ENCODE measurements around the gene ZNF181. TPM values are rescaled to one million over a fixed set of nuclear protein-coding genes. Genes with fewer than 3 reads are reported as not detected.

Gene ZNF181
- total RNA-seq, 1 donor from 2014 or later = 25.5 TPM

DNA sequence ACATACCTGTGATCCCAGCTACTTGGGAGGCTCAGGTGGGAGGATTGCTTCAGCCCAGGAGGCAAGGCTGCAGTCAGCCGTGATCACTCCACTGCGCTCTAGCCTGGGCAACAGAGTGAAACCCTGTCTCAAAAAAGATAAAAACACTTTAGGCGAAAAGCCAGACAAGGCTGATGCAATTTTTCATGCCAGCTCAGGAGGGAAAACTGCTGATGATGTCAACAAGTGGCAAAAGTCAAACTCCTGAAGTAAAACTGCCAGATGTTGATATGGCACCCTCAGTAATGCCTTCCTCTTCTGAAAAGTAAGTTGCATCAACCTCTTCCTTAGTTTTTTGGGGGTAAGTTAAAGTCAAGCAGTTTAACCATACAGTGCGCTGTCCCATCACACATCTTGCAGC is 23.4 kb downstream of the ZNF181 start:
- DNase-seq (ENCODE audit: extremely low spot score in 2 of 2) = no peak
- Histone ChIP-seq H3K4me1 (no peaks in the 10 kb centered on the region), H3K27ac (no peak overlapping the region), H3K27me3 (no peaks in the 10 kb centered on the region), H3K9me3 (peaks cover 57% of the 10 kb centered on the region), H3K36me3 (peaks cover 3 to 59% of the 10 kb centered on the region in 2 donors), H3K4me3 (no peak overlapping the region)
- TF ChIP-seq POLR2AphosphoS5 (IDR thresholded peaks at IDR 0.05; ENCODE audit: insufficient read depth in 1 of 2, low read depth in 1 of 2) (no peak), POLR2A (IDR thresholded peaks at IDR 0.05) (no peak), CTCF (IDR thresholded peaks at IDR 0.05) (no peak)
- intact Hi-C loops (cut with DNase I) = no loop called here

GRCh38 chr19:34759218-34759917 is 25.3 kb downstream of the ZNF181 start:
- no peaks in the 10 kb centered on the region for H3K4me1 ChIP-seq
- no peaks in the 10 kb centered on the region for H3K27me3 ChIP-seq
- H3K4me3 ChIP-seq = no peak overlapping the region
- intact Hi-C loops (cut with DNase I) = no loop called here
- peaks cover 51% of the 10 kb centered on the region for H3K9me3 ChIP-seq
- peaks cover 3 to 78% of the 10 kb centered on the region in 2 donors for H3K36me3 ChIP-seq
- DNase-seq (ENCODE audit: extremely low spot score in 2 of 2) = no peak
- no peak overlapping the region for H3K27ac ChIP-seq
- no peak for TF ChIP-seq POLR2A (IDR thresholded peaks at IDR 0.05)
- no peak for TF ChIP-seq POLR2AphosphoS5 (IDR thresholded peaks at IDR 0.05; ENCODE audit: insufficient read depth in 1 of 2, low read depth in 1 of 2)
- TF ChIP-seq CTCF (IDR thresholded peaks at IDR 0.05) = no peak

DNA sequence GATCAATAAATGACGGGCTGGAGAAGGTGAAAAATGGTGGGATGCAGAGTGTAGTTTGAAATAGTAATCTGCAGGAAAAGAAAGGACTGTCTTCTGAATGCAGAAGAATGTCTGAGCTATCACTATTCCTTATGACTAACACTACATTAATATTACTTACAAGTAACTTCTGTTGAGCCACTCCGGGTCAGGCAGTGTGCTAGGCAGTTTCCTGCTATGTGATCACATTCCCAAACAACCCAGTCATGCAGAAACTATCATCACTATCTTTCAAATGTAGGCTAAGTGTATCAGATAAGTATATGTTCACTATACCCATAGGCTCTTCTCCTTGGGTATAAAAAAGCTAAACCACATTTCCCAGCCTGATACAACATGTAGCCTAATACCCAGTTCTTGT is 32.3 kb downstream of the ZNF181 start:
- Histone ChIP-seq H3K4me1 (no peaks in the 10 kb centered on the region), H3K27me3 (no peaks in the 10 kb centered on the region), H3K4me3 (no peak overlapping the region), H3K27ac (no peak overlapping the region), H3K36me3 (peaks cover 0 to 78% of the 10 kb centered on the region in 2 donors), H3K9me3 (peaks cover 6% of the 10 kb centered on the region)
- TF ChIP-seq POLR2AphosphoS5 (IDR thresholded peaks at IDR 0.05; ENCODE audit: insufficient read depth in 1 of 2, low read depth in 1 of 2) = no peak
- TF ChIP-seq CTCF (IDR thresholded peaks at IDR 0.05) = no peak
- no peak for TF ChIP-seq POLR2A (IDR thresholded peaks at IDR 0.05)
- no peak for DNase-seq (ENCODE audit: extremely low spot score in 2 of 2)
- intact Hi-C loops (cut with DNase I) = no loop called here

DNA sequence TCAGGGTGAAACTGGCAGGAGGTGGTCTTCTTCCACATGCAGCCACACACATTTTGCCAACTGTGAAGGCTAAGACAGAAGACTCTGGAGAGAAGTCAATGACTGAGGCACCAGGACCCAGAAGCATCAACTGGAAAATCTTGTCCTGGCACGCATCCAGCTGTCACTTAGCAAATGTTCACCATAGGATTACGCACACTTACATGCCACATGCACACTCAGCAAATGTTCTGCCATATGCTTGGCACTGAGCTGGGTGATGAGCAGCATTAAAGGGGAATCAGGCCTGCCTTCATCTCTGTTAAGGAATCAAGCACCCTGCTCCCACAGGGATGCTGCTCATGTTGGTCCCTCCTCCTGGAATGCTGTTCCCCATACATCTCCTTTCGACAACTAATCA is 33.9 kb downstream of the ZNF181 start:
- Histone ChIP-seq H3K4me1 (peaks cover 12% of the 10 kb centered on the region), H3K9me3 (no peaks in the 10 kb centered on the region), H3K36me3 (peaks cover 0 to 64% of the 10 kb centered on the region in 2 donors), H3K4me3 (no peak overlapping the region), H3K27ac (no peak overlapping the region), H3K27me3 (no peaks in the 10 kb centered on the region)
- intact Hi-C loops (cut with DNase I) = no loop called here
- TF ChIP-seq POLR2AphosphoS5 (IDR thresholded peaks at IDR 0.05; ENCODE audit: insufficient read depth in 1 of 2, low read depth in 1 of 2) (no peak), POLR2A (IDR thresholded peaks at IDR 0.05) (no peak), CTCF (IDR thresholded peaks at IDR 0.05) (no peak)
- DNase-seq (ENCODE audit: extremely low spot score in 2 of 2) = no peak
